Testis (tissue), 2 donors: ENCODE measurements around the gene PDE6A.

Experiments used
- POLR2A ChIP-seq: fragments of 450-650 bp; IDR thresholded peaks from one replicate; pipeline ENCODE4 v1.6.1; 2017; ENCODE audit warnings: antibody characterized with exemption, mild to moderate bottlenecking, moderate library complexity
- TF ChIP-seq, protein P1 (sequence below), 3 experiments: fragments of 450-650 bp in 2 of 3; fragments of 200-600 bp in 1 of 3; sonication (generic) in 1 of 3; IDR thresholded peaks; one replicate each; pipeline ENCODE4 v1.5.1; 2016 to 2019; ENCODE audit warnings: antibody characterized with exemption in 3 of 3, mild to moderate bottlenecking in 2 of 3, moderate library complexity in 1 of 3

DNA sequence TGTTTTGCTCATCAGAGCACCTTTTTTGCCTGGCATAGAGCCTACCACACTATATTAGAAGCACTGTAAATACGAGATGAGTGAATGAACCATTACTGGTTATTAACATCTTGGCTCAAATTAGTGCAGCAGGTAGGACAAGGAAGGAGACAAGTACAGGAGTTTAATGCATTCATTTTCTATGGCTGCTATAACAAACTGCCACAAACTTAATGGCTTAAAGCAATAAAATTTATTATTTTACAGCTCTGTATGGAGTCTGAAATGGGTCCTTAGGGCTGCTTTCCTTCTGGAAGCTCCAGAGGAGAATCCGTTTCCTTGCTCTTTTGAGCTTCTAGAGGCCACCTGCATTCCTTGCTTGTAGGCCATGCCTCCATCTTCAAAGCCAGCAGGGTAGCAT lies 59.1 kb downstream of the PDE6A start:
- TF ChIP-seq, protein P1, sequence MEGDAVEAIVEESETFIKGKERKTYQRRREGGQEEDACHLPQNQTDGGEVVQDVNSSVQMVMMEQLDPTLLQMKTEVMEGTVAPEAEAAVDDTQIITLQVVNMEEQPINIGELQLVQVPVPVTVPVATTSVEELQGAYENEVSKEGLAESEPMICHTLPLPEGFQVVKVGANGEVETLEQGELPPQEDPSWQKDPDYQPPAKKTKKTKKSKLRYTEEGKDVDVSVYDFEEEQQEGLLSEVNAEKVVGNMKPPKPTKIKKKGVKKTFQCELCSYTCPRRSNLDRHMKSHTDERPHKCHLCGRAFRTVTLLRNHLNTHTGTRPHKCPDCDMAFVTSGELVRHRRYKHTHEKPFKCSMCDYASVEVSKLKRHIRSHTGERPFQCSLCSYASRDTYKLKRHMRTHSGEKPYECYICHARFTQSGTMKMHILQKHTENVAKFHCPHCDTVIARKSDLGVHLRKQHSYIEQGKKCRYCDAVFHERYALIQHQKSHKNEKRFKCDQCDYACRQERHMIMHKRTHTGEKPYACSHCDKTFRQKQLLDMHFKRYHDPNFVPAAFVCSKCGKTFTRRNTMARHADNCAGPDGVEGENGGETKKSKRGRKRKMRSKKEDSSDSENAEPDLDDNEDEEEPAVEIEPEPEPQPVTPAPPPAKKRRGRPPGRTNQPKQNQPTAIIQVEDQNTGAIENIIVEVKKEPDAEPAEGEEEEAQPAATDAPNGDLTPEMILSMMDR (IDR thresholded peaks at IDR 0.05) = no peak
- TF ChIP-seq POLR2A = no peak
